KOPT-K1 (cell line): ENCODE measurements around the gene GYPC.
"Not testable (repeated sequence)": the region's sequence is repeated elsewhere in the genome, so short reads cannot be mapped to it uniquely, and the experiment has no call there.

ENCODE experiments used
- H3K27ac ChIP-seq: fragments of 200-600 bp; sonication (generic); 2 replicates; pipeline ENCODE4 v1.5.1; 2016; ENCODE audit warnings: antibody characterized with exemption, mild to moderate bottlenecking, low read depth, low read length; ENCODE audit not compliant: poor library complexity, severe bottlenecking
- H3K36me3 ChIP-seq: fragments of 200-600 bp; sonication (generic); 2 replicates; pipeline ENCODE4 v1.5.1; 2017; ENCODE audit warnings: antibody characterized with exemption, mild to moderate bottlenecking, low read length, moderate library complexity; ENCODE audit not compliant: insufficient read depth
- H3K9me3 ChIP-seq: fragments of 200-600 bp; sonication (generic); 2 replicates; pipeline ENCODE4 v1.5.1; 2017; ENCODE audit warnings: antibody characterized with exemption, low read length, mild to moderate bottlenecking; ENCODE audit not compliant: insufficient read depth, poor library complexity, severe bottlenecking

The GYPC gene

GRCh38 chr2:126717277-126717676 is 61.3 kb downstream of the GYPC start:
- not testable (repeated sequence) for H3K27ac ChIP-seq, H3K9me3 ChIP-seq

DNA sequence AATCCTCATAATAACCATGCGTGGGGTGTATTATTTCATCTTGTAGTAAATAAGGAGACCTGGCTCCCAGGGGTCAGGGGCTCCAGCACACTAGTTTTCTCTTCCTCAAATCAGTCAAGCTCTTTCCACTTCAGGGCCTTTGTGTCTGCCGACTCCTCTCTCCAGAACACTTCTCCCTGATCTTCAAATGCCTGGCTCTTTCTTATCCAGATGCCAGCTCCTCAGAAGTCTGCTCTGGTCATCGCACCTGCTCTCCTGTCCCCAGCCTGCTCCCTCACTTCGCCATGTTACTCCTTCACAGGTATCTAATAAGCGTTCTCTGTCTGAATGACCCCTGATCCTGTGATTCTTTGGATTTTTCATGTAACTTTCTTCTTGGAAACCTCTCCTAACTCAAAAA is 62.0 kb downstream of the GYPC start:
- H3K36me3 ChIP-seq, result no peaks in the 10 kb centered on the region
- H3K9me3 ChIP-seq, result no peaks in the 10 kb centered on the region
- no peak overlapping the region for H3K27ac ChIP-seq

More at GRCh38 chr2:126717277-126717676, 61.3 kb downstream of the GYPC start:
- not testable (repeated sequence) for H3K36me3 ChIP-seq

- H3K36me3 ChIP-seq, result no peaks in the 10 kb centered on the region
- no peaks in the 10 kb centered on the region for H3K9me3 ChIP-seq
- H3K27ac ChIP-seq, result no peak overlapping the region
These were observed 63.4 kb downstream of the GYPC start for GRCh38 chr2:126719191-126719832.

DNA sequence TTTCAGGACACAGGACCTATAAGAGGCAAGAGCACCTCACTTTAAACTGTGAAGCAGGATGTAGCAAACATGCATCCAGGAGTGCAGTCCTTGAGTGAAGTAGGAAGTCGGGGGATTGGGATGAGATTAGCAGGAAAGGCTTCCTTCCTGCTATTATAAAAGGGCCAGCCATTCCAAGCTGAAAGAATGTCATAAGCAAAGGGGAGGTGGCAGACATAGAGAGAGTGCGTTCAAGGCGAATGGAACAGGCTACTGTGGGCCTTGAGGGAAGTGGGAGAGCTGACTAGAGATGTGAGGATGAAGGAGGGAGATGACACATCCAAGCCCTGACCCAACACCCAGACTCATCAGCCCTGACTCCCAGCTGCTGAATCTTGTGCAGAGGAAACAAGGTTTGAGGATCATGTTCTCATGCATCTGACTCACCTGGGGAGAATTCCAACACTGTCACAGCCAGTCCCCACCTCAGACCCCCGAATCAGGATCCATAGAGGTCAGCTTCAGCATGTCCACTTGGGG is 63.9 kb downstream of the GYPC start:
- H3K36me3 ChIP-seq, result no peaks in the 10 kb centered on the region
- H3K27ac ChIP-seq, result no peak overlapping the region
- H3K9me3 ChIP-seq, result no peaks in the 10 kb centered on the region

GRCh38 chr2:126720638-126721037 is 64.7 kb downstream of the GYPC start:
- no peak overlapping the region for H3K27ac ChIP-seq
- H3K36me3 ChIP-seq, result no peaks in the 10 kb centered on the region
- no peaks in the 10 kb centered on the region for H3K9me3 ChIP-seq

DNA sequence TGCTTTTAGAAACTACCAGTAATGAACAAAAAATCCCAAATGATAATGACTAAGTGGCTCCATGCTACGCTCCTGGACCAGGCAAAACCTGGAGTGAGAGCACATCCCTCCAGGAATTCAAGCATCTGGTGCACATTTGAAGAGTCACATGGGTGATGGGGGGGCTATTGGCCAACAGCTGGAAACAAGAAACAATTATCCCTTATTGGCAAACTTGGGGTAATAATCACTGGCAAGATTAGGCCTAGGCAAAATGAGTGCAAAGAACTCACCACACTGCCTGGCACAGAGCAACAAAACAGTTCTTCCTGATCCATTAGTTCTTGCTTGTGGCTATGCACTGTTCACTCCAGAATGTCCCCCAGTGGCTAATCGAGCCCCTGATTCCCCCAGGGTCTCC is 66.1 kb downstream of the GYPC start:
- Histone ChIP-seq H3K36me3 (no peaks in the 10 kb centered on the region), H3K9me3 (no peaks in the 10 kb centered on the region), H3K27ac (no peak overlapping the region)

GRCh38 chr2:126722546-126722945 is 66.6 kb downstream of the GYPC start:
- H3K9me3 ChIP-seq, result no peaks in the 10 kb centered on the region
- no peak overlapping the region for H3K27ac ChIP-seq
- no peaks in the 10 kb centered on the region for H3K36me3 ChIP-seq

DNA sequence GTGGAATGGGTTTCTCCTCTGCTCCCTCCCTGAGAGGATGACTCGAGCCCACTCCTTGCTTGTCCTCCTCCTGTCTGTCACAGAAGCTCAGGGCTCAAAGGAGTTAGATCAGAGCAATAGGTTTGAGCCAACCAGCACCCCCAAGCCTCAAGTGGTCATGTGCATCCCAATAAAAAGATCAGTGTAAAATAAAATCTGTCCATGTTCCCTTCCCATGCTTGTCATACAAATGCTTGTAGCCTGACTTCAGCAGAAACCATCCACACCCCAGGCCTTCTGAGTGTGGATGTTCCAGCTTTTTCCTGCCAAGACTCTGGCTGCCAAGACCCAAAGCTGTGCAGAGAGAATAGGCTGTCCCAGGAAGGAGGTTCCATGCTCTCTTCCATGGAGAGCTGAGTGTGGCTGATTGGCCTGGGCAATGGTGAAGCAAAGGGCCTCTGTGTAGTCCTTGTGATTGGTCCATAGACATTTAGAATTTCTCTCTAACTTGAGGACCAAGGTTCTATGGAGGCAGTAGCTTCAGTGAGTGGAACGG is 67.4 kb downstream of the GYPC start:
- H3K27ac ChIP-seq, result no peak overlapping the region
- no peaks in the 10 kb centered on the region for H3K9me3 ChIP-seq
- no peaks in the 10 kb centered on the region for H3K36me3 ChIP-seq

GRCh38 chr2:126725580-126725979 is 69.6 kb downstream of the GYPC start:
- H3K36me3 ChIP-seq, result no peaks in the 10 kb centered on the region
- no peaks in the 10 kb centered on the region for H3K9me3 ChIP-seq
- H3K27ac ChIP-seq, result no peak overlapping the region

GRCh38 chr2:126729896-126730295 is 73.9 kb downstream of the GYPC start:
- Histone ChIP-seq H3K27ac (no peak overlapping the region), H3K9me3 (no peaks in the 10 kb centered on the region), H3K36me3 (no peaks in the 10 kb centered on the region)

DNA sequence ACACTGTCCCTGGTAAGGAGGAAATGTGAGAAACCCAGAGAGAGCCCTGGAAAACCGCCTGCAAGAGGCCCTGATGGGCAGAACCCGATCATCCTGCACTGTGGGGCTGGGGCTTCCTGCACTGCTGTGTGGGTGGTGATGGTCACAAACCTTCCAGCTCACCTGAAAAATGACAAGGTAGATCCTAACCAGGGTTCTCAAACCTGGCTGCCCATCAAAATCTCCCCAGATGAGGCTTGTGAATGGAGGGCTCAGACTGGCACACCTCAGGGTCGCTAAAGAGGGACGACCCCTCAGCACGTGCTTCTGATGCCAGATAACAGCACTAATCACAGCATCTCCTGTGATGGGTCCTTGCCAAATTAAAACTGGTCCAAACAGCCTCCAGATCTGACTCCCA is 74.7 kb downstream of the GYPC start:
- H3K27ac ChIP-seq, result no peak overlapping the region
- no peaks in the 10 kb centered on the region for H3K9me3 ChIP-seq
- H3K36me3 ChIP-seq, result no peaks in the 10 kb centered on the region

- H3K9me3 ChIP-seq, result no peaks in the 10 kb centered on the region
- no peak overlapping the region for H3K27ac ChIP-seq
- H3K36me3 ChIP-seq, result no peaks in the 10 kb centered on the region
These were observed 75.4 kb downstream of the GYPC start for GRCh38 chr2:126731353-126731752.

GRCh38 chr2:126732682-126733245 is 76.8 kb downstream of the GYPC start:
- no peaks in the 10 kb centered on the region for H3K36me3 ChIP-seq
- H3K27ac ChIP-seq, result no peak overlapping the region

DNA sequence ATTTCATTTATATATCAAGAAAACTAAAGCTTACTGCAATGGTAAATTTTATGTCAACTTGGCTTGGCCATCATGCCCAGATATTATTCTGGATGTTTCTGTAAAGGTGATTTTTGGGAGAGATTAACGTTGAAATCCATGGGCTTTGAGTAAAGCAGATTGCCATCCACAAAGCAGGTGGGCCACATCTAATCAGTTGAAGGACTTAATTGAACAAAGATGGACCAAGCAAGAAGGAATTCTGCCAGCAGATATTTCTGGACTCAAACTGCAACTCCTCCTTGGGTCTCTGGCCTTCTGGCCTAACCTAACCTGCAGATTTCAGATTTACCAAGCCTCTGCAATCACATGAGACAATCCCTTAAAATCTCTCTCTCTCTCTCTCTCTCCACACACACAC is 77.8 kb downstream of the GYPC start:
- H3K27ac ChIP-seq, result no peak overlapping the region
- no peaks in the 10 kb centered on the region for H3K9me3 ChIP-seq
- no peaks in the 10 kb centered on the region for H3K36me3 ChIP-seq

More at GRCh38 chr2:126732682-126733245, 76.8 kb downstream of the GYPC start:
- no peaks in the 10 kb centered on the region for H3K9me3 ChIP-seq

GRCh38 chr2:126736133-126736874 is 80.3 kb downstream of the GYPC start:
- H3K27ac ChIP-seq, result no peak overlapping the region
- H3K9me3 ChIP-seq, result no peaks in the 10 kb centered on the region
- H3K36me3 ChIP-seq, result no peaks in the 10 kb centered on the region
